Right lobe of liver (tissue), 6 donors: ENCODE results near the gene ACOD1. TPM values are rescaled to one million over a fixed set of nuclear protein-coding genes. Genes with fewer than 3 reads are reported as not detected.
"Not testable (repeated sequence)": the region's sequence is repeated elsewhere in the genome, so short reads cannot be mapped to it uniquely, and the experiment has no call there.

ENCODE experiments used
- ATAC-seq, 4 donors: fragments of 200-7000 bp; cut with Tn5 transposase; one replicate each; pipeline ENCODE4 v1.9.1; 2020; ENCODE audit warnings: mild to moderate bottlenecking in 4 of 4, moderate library complexity in 4 of 4
- DNase-seq, 3 donors: peaks; one replicate each; pipeline ENCODE4 v3.0.0-alpha.2; 2020
- H3K27ac ChIP-seq, 3 donors: fragments of 200-600 bp; one replicate each; pipeline ENCODE4 v1.8.0; 2022
- H3K27me3 ChIP-seq, 2 donors: fragments of 200-600 bp; one replicate each; pipeline ENCODE4 v1.8.0; 2022
- H3K36me3 ChIP-seq, 4 donors: fragments of 200-600 bp; sonication (generic) in 1 of 4; one replicate each; pipeline versions ENCODE4 v1.5.1 to v1.8.0; 2017 to 2022; ENCODE audit warnings: control low read depth in 1 of 4
- H3K4me1 ChIP-seq, 4 donors: fragments of 200-600 bp; sonication (generic) in 1 of 4; one replicate each; pipeline versions ENCODE4 v1.5.1 to v1.8.0; 2017 to 2022; ENCODE audit warnings: control low read depth in 1 of 4
- H3K4me3 ChIP-seq, 3 donors: fragments of 200-600 bp; one replicate each; pipeline ENCODE4 v1.8.0; 2022
- H3K9me3 ChIP-seq, 4 donors: fragments of 200-600 bp; sonication (generic) in 1 of 4; one replicate each; pipeline versions ENCODE4 v1.5.1 to v1.8.0; 2017 to 2022; ENCODE audit warnings: control low read depth in 1 of 4
- CTCF ChIP-seq, 4 donors: fragments of 200-600 bp in 3 of 4; fragments of 450-650 bp in 1 of 4; IDR thresholded peaks; one replicate each; pipeline versions ENCODE4 v1.5.1 to v1.8.0; 2016 to 2022; ENCODE audit warnings: antibody characterized with exemption in 4 of 4, mild to moderate bottlenecking in 2 of 4
- POLR2A ChIP-seq: fragments of 450-650 bp; IDR thresholded peaks from one replicate; pipeline ENCODE4 v1.6.1; 2017; ENCODE audit warnings: antibody characterized with exemption, mild to moderate bottlenecking
- WGBS: methylation state at CpG from one replicate; pipeline ENCODE4 v1.1.6; 2018; ENCODE audit warnings: low coverage, low lambda C conversion rate; ENCODE audit not compliant: insufficient coverage; ENCODE audit errors: missing lambda C conversion rate; 5-methylcytosine and 5-hydroxymethylcytosine counted together
- intact Hi-C, 2 donors: fragments of 100-400 bp; cut with DNase I; formaldehyde crosslinking; loops; one replicate each; pipeline versions ENCODE4 v1.11.2 to v1.14.1; 2022
- total RNA-seq, 6 experiments: library from RNA; depleted of rRNA in 2 of 6; stranded (reverse); fragments of >200 nt in 2 of 6; fragmentation: NEBNext Ultra II Directional in 3 of 6; extraction: Animal tissue kit (Norgen Biotek cat#: 25700) in 3 of 6; gene quantifications; one replicate each; pipeline versions ENCODE4 v1.1.0 to v1.2.4, GENCODE V29; 2016 to 2023
- donor health status: DM: no; HTN: yes; CAD: no.
- donor health status: DM: no; HTN: no; CAD: no.
- donor health status: DM: no; HTN: no; CAD: no.
- donor health status: DM: no; HTN: yes; CAD: no.
- donor health status: DM: no; HTN: yes; CAD: no.

Gene ACOD1
- total RNA-seq, 6 experiments from 2014 or later: not detected

- Histone ChIP-seq H3K4me1 (peaks cover 0 to 5% (median 0%) of the 10 kb centered on the region in 4 donors), H3K4me3 (no peak overlapping the region), H3K9me3 (no peaks in the 10 kb centered on the region), H3K36me3 (no peaks in the 10 kb centered on the region), H3K27ac (no peak overlapping the region), H3K27me3 (no peaks in the 10 kb centered on the region)
- ATAC-seq: no peak
- TF ChIP-seq POLR2A (no peak), CTCF (IDR thresholded peaks at IDR 0.05) (no peak)
- DNase-seq: no peak
- 54% methylated on average over 1 of the region's 6 CpGs for WGBS
- intact Hi-C loops: no loop called here
Measured at GRCh38 chr13:76954538-76954937, 6.2 kb downstream of the ACOD1 start.

- TF ChIP-seq CTCF (IDR thresholded peaks at IDR 0.05) (no peak), POLR2A (no peak)
- no peaks in the 10 kb centered on the region for H3K27me3 ChIP-seq
- H3K36me3 ChIP-seq: no peaks in the 10 kb centered on the region
- WGBS: 39% methylated on average over 4 of the region's 4 CpGs
- no peak overlapping the region for H3K27ac ChIP-seq
- peak in 1 of 3 donors; percentile 65 for DNase-seq
- H3K4me1 ChIP-seq: peaks cover 0 to 5% (median 0%) of the 10 kb centered on the region in 4 donors
- intact Hi-C loops: no loop called here
- no peak overlapping the region for H3K4me3 ChIP-seq
- ATAC-seq: peak; percentile 23 to 73 (median 43)
- no peaks in the 10 kb centered on the region for H3K9me3 ChIP-seq
Measured at GRCh38 chr13:76955193-76955592, 6.9 kb downstream of the ACOD1 start.

GRCh38 chr13:76955661-76956060 is 7.3 kb downstream of the ACOD1 start:
- Histone ChIP-seq H3K27me3 (no peaks in the 10 kb centered on the region), H3K4me1 (peaks cover 0 to 5% (median 0%) of the 10 kb centered on the region in 4 donors), H3K36me3 (no peaks in the 10 kb centered on the region), H3K4me3 (no peak overlapping the region), H3K27ac (no peak overlapping the region), H3K9me3 (no peaks in the 10 kb centered on the region)
- 94% methylated on average over 5 of the region's 5 CpGs for WGBS
- intact Hi-C loops: no loop called here
- no peak for DNase-seq
- ATAC-seq: no peak
- TF ChIP-seq CTCF (IDR thresholded peaks at IDR 0.05) (no peak), POLR2A (no peak)

GRCh38 chr13:76958841-76959432 is 10.6 kb downstream of the ACOD1 start:
- peaks cover 0 to 5% (median 0%) of the 10 kb centered on the region in 4 donors for H3K4me1 ChIP-seq
- H3K4me3 ChIP-seq: no peak overlapping the region
- no peak for DNase-seq
- intact Hi-C loops: no loop called here
- no peak overlapping the region for H3K27ac ChIP-seq
- ATAC-seq: no peak
- no peaks in the 10 kb centered on the region for H3K9me3 ChIP-seq
- no peaks in the 10 kb centered on the region for H3K27me3 ChIP-seq
- H3K36me3 ChIP-seq: no peaks in the 10 kb centered on the region
- TF ChIP-seq POLR2A (no peak), CTCF (IDR thresholded peaks at IDR 0.05) (no peak)
- 38% methylated on average over 3 of the region's 4 CpGs for WGBS

GRCh38 chr13:76959734-76960133 is 11.4 kb downstream of the ACOD1 start:
- H3K4me3 ChIP-seq, DNase-seq, H3K9me3 ChIP-seq, H3K4me1 ChIP-seq, ATAC-seq, H3K36me3 ChIP-seq, H3K27ac ChIP-seq, H3K27me3 ChIP-seq, intact Hi-C loops: not testable (repeated sequence)
